Naive thymus-derived CD8-positive, alpha-beta T cell (primary cell): ENCODE data around the gene SPATA6L. TPM values are rescaled to one million over a fixed set of nuclear protein-coding genes. Genes with fewer than 3 reads are reported as not detected.

Experiments used
- ATAC-seq, 2 donors: fragments of 150-1000 bp; cut with Tn5 transposase in 1 of 2; sonication (Bioruptor Pico), chemical (Tn5 transposase) in 1 of 2; 1 replicate in 1 of 2; 2 replicates in 1 of 2; pipeline ENCODE4 v1.10.0; 2021; ENCODE audit warnings: mild to moderate bottlenecking in 2 of 2, moderate library complexity in 2 of 2
- POLR2A ChIA-PET: fragments of 350-600 bp; sonication (Branson Sonifier 250); formaldehyde crosslinking; loops from one replicate; lab custom pipeline; 2021; ENCODE audit warnings: antibody characterized with exemption; lab: Charles Lee
- DNase-seq, 10 donors: peaks; one replicate each; pipeline versions ENCODE4 v3.0.0 to v3.0.0-alpha.2; 2020 to 2022
- H3K27ac Mint-ChIP-seq, 10 donors: one replicate each; pipeline ENCODE4 v1.8.0; 2020 to 2022; ENCODE audit warnings: mild to moderate bottlenecking in 10 of 10, mixed read lengths in 10 of 10, moderate library complexity in 4 of 10, inconsistent platforms in 1 of 10
- H3K27me3 Mint-ChIP-seq, 5 donors: one replicate each; pipeline ENCODE4 v1.8.0; 2021 to 2022; ENCODE audit warnings: mixed read lengths in 5 of 5
- H3K36me3 Mint-ChIP-seq, 3 donors: one replicate each; pipeline ENCODE4 v1.8.0; 2020 to 2022; ENCODE audit warnings: mixed read lengths in 3 of 3, mild to moderate bottlenecking in 2 of 3, inconsistent platforms in 1 of 3
- H3K4me1 Mint-ChIP-seq, 4 donors: one replicate each; pipeline ENCODE4 v1.8.0; 2021 to 2022; ENCODE audit warnings: mixed read lengths in 4 of 4
- H3K4me3 Mint-ChIP-seq, 10 donors: one replicate each; pipeline ENCODE4 v1.8.0; 2020 to 2022; ENCODE audit warnings: mild to moderate bottlenecking in 10 of 10, mixed read lengths in 10 of 10, moderate library complexity in 6 of 10, inconsistent platforms in 1 of 10
- H3K9me3 Mint-ChIP-seq, 9 donors: one replicate each; pipeline ENCODE4 v1.8.0; 2020 to 2022; ENCODE audit warnings: mixed read lengths in 9 of 9, mild to moderate bottlenecking in 3 of 9, inconsistent platforms in 1 of 9, moderate library complexity in 1 of 9
- polyA plus RNA-seq, 3 donors: library from polyadenylated mRNA; unstranded; fragments of 300-500 nt; fragmentation: Illumina TruSeq; gene quantifications; one replicate each; pipeline ENCODE4 v1.2.3, GENCODE V29; 2021
- total RNA-seq, 8 experiments: library from RNA in 2 of 8; stranded (reverse) in 2 of 8; gene quantifications; one replicate each; pipeline ENCODE4 v1.2.3 and lab custom pipeline; 2021 to 2026

The SPATA6L gene
- total RNA-seq = 1 to 10 TPM; 5.2 to 5.8 TPM
- 1 to 10 TPM in 2 of 3 donors, not detected in 1; 1.5 to 2.6 TPM for polyA plus RNA-seq
- total RNA-seq (lab: John Stamatoyannopoulos, UW) = 0.50 to 17.7 (median 4.2) reads per million in 6 experiments

DNA sequence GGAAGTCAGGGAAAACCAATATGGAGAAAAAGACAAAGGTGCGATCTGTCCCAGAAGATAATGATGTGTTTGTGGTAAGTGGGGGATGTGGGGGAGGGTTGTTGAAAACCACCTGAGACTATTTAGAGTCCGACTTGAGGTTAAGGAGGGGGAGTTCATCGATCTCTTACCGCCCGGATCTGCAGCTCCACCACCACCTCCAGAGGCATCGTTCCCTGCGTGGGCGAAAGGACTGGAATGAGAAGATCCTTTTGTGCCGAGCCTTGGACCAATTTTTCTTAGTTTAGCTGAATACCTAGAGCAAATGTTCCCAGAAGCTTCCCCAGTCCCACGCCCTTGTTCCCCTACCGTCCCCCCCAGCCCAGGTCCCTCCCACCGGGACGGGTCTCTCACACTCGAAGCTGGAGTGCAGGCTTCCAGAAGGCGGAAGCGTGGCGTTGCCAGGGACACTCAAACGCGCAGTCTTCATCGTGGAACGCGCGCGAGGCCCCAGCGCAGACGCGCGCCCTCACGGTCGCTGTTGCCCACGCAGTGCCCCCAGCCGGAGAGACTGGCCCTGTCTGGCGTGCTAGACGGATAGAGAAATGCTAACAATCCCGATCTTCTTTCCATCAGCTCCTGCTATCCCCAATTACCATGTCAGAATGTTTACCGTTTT lies at the start of gene SPATA6L:
Gene SPATA6L (minus strand): TSS at position 439 of the 658 bp plus-strand sequence. CDS start 230 bp downstream, at position 209.
- peak within 1 kb of the TSS; percentile 85 to 99 (median 90) for H3K4me3 Mint-ChIP-seq
- POLR2A ChIA-PET = interaction anchor here (0.6 to 6.3 kb wide), 9 partner anchors 12 to 1139 kb away, joined by 3 to 142 read pairs (median 4); partner anchors contain the start of genes AK3, CDC37L1 and RCL1
- H3K27ac Mint-ChIP-seq = peak within 1 kb of the TSS; percentile 84 to 97 (median 95)
- H3K27me3 Mint-ChIP-seq = no peaks in the 10 kb centered on the region
- DNase-seq (peak in 9 of 10 donors; percentile 36 to 73 (median 47)), ATAC-seq (peak; percentile 21 to 41)
- H3K9me3 Mint-ChIP-seq = no peaks in the 10 kb centered on the region
- H3K4me1 Mint-ChIP-seq = peaks cover 38 to 89% (median 73%) of the 10 kb centered on the region in 4 donors
- H3K36me3 Mint-ChIP-seq = no peaks in the 10 kb centered on the region

DNA sequence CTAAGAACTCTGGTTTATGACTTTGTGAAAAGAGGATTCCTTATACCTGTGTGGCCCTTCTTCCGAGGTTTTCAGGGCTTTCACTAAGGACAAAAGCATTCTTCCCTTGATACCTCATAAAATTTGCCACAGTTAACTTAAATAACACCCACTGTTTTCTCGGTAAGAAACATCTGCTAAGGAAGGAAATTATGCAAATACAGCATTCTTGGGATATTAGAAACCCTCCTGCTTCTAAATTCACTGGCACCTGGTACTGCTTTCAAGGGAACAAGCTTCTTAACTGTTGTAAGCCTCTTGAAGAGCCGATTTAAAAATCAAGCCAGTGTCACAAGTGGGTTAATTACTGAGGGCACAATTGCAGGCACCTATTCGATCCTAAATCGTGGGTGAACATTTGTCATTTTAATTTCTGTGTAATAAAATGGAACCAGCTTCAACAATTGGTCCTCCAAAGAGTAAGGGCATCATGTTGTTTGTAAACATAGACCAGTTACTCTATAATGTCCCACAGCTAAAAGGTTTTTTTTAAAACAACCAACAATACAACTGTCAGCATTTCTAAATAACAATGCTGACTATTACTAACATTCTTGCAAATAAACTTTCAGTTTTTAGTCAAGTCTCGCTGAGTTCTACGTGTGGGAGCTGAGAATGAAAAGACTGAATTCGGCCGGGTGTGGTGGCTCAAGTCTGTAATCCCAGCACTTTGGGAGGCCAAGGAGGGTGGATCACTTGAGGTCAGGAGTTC lies 48.2 kb upstream of the SPATA6L start:
- H3K4me1 Mint-ChIP-seq = peaks cover 0 to 5% (median 0%) of the 10 kb centered on the region in 4 donors
- H3K27ac Mint-ChIP-seq = peak overlapping the region in 5 of 10 donors; percentile 8 to 75 (median 31)
- peaks cover 0 to 83% (median 12%) of the 10 kb centered on the region in 3 donors for H3K36me3 Mint-ChIP-seq
- H3K4me3 Mint-ChIP-seq = no peak overlapping the region
- ATAC-seq (no peak), DNase-seq (no peak)
- no peaks in the 10 kb centered on the region for H3K27me3 Mint-ChIP-seq
- no peaks in the 10 kb centered on the region for H3K9me3 Mint-ChIP-seq
- POLR2A ChIA-PET = interaction anchor here (0.7 kb wide), 1 partner anchor 60 kb away, joined by 4 read pairs; no protein-coding TSS in a partner anchor

- peaks cover 0 to 5% (median 0%) of the 10 kb centered on the region in 4 donors for H3K4me1 Mint-ChIP-seq
- H3K9me3 Mint-ChIP-seq = no peaks in the 10 kb centered on the region
- H3K4me3 Mint-ChIP-seq = no peak overlapping the region
- peaks cover 0 to 84% (median 12%) of the 10 kb centered on the region in 3 donors for H3K36me3 Mint-ChIP-seq
- H3K27ac Mint-ChIP-seq = peak overlapping the region in 5 of 10 donors; percentile 8 to 75 (median 56)
- H3K27me3 Mint-ChIP-seq = no peaks in the 10 kb centered on the region
- DNase-seq (no peak), ATAC-seq (no peak)
- POLR2A ChIA-PET = no interaction called here
Measured at GRCh38 chr9:4713849-4714248, 47.6 kb upstream of the SPATA6L start.

DNA sequence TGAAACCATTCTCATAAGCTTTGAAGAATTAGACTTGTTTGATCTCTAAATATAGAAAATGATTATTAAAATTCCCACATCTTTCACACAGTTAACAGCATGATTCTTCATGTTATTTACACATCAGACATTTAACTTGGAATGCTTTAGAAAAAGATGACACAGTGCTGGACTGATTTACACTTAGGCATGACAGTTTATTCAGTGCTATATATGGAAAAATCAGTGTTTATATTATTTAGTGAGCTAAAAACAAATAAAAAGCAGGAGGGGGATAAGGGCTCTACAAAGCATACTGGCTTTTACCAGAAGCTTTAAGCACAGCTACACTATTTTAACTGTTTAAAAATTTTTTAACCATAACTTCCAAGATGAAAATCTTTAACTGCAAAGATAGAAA lies 43.1 kb upstream of the SPATA6L start:
- POLR2A ChIA-PET = interaction anchor here (0.7 to 0.9 kb wide), 2 partner anchors 31 to 283 kb away, joined by 3 read pairs; partner anchors contain the start of gene AK3
- no peak for DNase-seq
- Mint-ChIP-seq H3K36me3 (peaks cover 0 to 74% (median 7%) of the 10 kb centered on the region in 3 donors), H3K4me3 (no peak overlapping the region), H3K4me1 (peaks cover 0 to 11% (median 7%) of the 10 kb centered on the region in 4 donors), H3K9me3 (no peaks in the 10 kb centered on the region), H3K27me3 (no peaks in the 10 kb centered on the region), H3K27ac (peak overlapping the region in 7 of 10 donors; percentile 29 to 81 (median 56))
- ATAC-seq = no peak

- peaks cover 0 to 84% (median 11%) of the 10 kb centered on the region in 3 donors for H3K36me3 Mint-ChIP-seq
- no peaks in the 10 kb centered on the region for H3K27me3 Mint-ChIP-seq
- POLR2A ChIA-PET = interaction anchor here (0.6 to 1.4 kb wide), 4 partner anchors 28 to 247 kb away, joined by 4 to 6 read pairs (median 5); partner anchors contain the start of genes AK3 and CDC37L1
- DNase-seq (no peak), ATAC-seq (no peak)
- H3K9me3 Mint-ChIP-seq = no peaks in the 10 kb centered on the region
- no peak overlapping the region for H3K4me3 Mint-ChIP-seq
- peaks cover 0 to 11% (median 6%) of the 10 kb centered on the region in 4 donors for H3K4me1 Mint-ChIP-seq
- H3K27ac Mint-ChIP-seq = peak overlapping the region in 8 of 10 donors; percentile 4 to 79 (median 19)
Measured at GRCh38 chr9:4706971-4707622, 40.8 kb upstream of the SPATA6L start.

- H3K36me3 Mint-ChIP-seq = peaks cover 0 to 84% (median 12%) of the 10 kb centered on the region in 3 donors
- ATAC-seq (no peak), DNase-seq (no peak)
- peaks cover 6 to 18% (median 9%) of the 10 kb centered on the region in 4 donors for H3K4me1 Mint-ChIP-seq
- peak overlapping the region; percentile 7 to 84 (median 56) for H3K27ac Mint-ChIP-seq
- H3K9me3 Mint-ChIP-seq = no peaks in the 10 kb centered on the region
- H3K4me3 Mint-ChIP-seq = no peak overlapping the region
- POLR2A ChIA-PET = no interaction called here
- no peaks in the 10 kb centered on the region for H3K27me3 Mint-ChIP-seq
Measured at GRCh38 chr9:4706021-4706420, 39.7 kb upstream of the SPATA6L start.

- Mint-ChIP-seq H3K4me3 (no peak overlapping the region), H3K9me3 (no peaks in the 10 kb centered on the region), H3K36me3 (peaks cover 0 to 81% (median 13%) of the 10 kb centered on the region in 3 donors), H3K27ac (peak overlapping the region in 3 of 10 donors; percentile 30 to 61 (median 60)), H3K27me3 (no peaks in the 10 kb centered on the region), H3K4me1 (peaks cover 7 to 20% (median 10%) of the 10 kb centered on the region in 4 donors)
- DNase-seq = no peak
- POLR2A ChIA-PET = no interaction called here
- no peak for ATAC-seq
Measured at GRCh38 chr9:4704129-4704528, 37.8 kb upstream of the SPATA6L start.

DNA sequence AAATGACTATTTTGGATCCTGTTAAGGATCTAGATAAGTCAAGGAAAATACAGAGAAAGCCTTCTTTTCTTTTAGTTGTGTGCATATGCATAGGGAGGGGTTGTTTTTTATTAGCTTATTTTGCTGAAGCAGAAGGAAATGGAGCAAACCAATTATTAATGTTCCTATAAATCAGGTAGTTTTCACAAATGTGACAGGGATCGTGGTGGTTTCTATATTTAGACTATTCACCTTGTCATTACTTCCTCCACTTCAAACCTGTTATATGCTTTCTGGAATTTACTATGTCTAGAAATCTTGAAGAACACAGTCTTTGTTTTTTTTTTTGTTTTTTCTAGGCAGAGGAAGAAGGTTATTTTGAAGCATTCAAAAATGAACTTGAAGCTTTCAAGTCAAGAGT lies 35.2 kb upstream of the SPATA6L start:
- H3K4me1 Mint-ChIP-seq = peaks cover 7 to 22% (median 9%) of the 10 kb centered on the region in 4 donors
- peaks cover 0 to 84% (median 13%) of the 10 kb centered on the region in 3 donors for H3K36me3 Mint-ChIP-seq

GRCh38 chr9:4700932-4701331 lies 34.7 kb upstream of the SPATA6L start:
- POLR2A ChIA-PET = no interaction called here
- Mint-ChIP-seq H3K4me3 (no peak overlapping the region), H3K9me3 (no peaks in the 10 kb centered on the region), H3K27me3 (no peaks in the 10 kb centered on the region), H3K36me3 (peaks cover 0 to 83% (median 12%) of the 10 kb centered on the region in 3 donors), H3K4me1 (peaks cover 6 to 22% (median 11%) of the 10 kb centered on the region in 4 donors), H3K27ac (peak overlapping the region in 4 of 10 donors; percentile 4 to 36 (median 16))
- no peak for ATAC-seq
- DNase-seq = no peak

More for the DNA sequence above, 35.2 kb upstream of the SPATA6L start:
- no peak for ATAC-seq
- no peak overlapping the region for H3K4me3 Mint-ChIP-seq
- H3K27ac Mint-ChIP-seq = peak overlapping the region in 7 of 10 donors; percentile 0 to 82 (median 36)
- POLR2A ChIA-PET = interaction anchor here (0.7 kb wide), 1 partner anchor 14 kb away, joined by 3 read pairs; no protein-coding TSS in a partner anchor
- H3K9me3 Mint-ChIP-seq = no peaks in the 10 kb centered on the region
- DNase-seq = no peak
- H3K27me3 Mint-ChIP-seq = no peaks in the 10 kb centered on the region

DNA sequence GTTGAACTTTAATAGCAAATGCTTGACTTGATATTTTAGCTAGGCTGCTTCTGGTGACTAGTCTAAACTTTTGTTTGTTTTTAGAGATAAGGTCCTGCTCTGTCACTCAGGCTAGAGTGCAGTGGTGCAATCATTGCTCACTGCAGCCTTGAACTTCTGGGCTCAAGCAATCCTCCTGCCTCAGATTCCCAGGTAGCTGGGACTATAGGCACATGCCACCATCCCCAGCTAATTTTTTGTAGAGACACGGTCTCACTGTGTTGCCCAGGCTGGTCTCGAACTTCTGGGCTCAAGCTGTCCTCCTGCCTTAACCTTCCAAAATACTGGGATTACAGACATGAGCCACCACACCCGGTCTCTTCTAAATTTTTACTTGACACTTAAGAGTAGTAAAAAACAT lies 33.8 kb upstream of the SPATA6L start:
- H3K4me3 Mint-ChIP-seq = no peak overlapping the region
- no peaks in the 10 kb centered on the region for H3K9me3 Mint-ChIP-seq
- H3K27me3 Mint-ChIP-seq = no peaks in the 10 kb centered on the region
- DNase-seq = no peak
- peaks cover 0 to 81% (median 14%) of the 10 kb centered on the region in 3 donors for H3K36me3 Mint-ChIP-seq
- H3K4me1 Mint-ChIP-seq = peaks cover 5 to 29% (median 10%) of the 10 kb centered on the region in 4 donors
- ATAC-seq = no peak
- POLR2A ChIA-PET = interaction anchor here (0.6 kb wide), 1 partner anchor 21 kb away, joined by 3 read pairs; the partner anchor contains the start of gene CDC37L1
- H3K27ac Mint-ChIP-seq = peak overlapping the region in 1 of 10 donors; percentile 8

GRCh38 chr9:4691795-4692194 lies 25.5 kb upstream of the SPATA6L start:
- POLR2A ChIA-PET = interaction anchor here (0.8 to 1.2 kb wide), 3 partner anchors 10 to 26 kb away, joined by 3 to 4 read pairs (median 3); partner anchors contain the start of genes CDC37L1 and SPATA6L
- H3K4me1 Mint-ChIP-seq = peaks cover 13 to 44% (median 25%) of the 10 kb centered on the region in 4 donors
- H3K4me3 Mint-ChIP-seq = no peak overlapping the region
- no peaks in the 10 kb centered on the region for H3K27me3 Mint-ChIP-seq
- ATAC-seq = no peak
- peaks cover 0 to 70% (median 16%) of the 10 kb centered on the region in 3 donors for H3K36me3 Mint-ChIP-seq
- DNase-seq = no peak
- H3K27ac Mint-ChIP-seq = peak overlapping the region in 1 of 10 donors; percentile 50
- H3K9me3 Mint-ChIP-seq = no peaks in the 10 kb centered on the region
